ENCODE measurements around the gene SPSB3.

SPSB3 gene

DNA sequence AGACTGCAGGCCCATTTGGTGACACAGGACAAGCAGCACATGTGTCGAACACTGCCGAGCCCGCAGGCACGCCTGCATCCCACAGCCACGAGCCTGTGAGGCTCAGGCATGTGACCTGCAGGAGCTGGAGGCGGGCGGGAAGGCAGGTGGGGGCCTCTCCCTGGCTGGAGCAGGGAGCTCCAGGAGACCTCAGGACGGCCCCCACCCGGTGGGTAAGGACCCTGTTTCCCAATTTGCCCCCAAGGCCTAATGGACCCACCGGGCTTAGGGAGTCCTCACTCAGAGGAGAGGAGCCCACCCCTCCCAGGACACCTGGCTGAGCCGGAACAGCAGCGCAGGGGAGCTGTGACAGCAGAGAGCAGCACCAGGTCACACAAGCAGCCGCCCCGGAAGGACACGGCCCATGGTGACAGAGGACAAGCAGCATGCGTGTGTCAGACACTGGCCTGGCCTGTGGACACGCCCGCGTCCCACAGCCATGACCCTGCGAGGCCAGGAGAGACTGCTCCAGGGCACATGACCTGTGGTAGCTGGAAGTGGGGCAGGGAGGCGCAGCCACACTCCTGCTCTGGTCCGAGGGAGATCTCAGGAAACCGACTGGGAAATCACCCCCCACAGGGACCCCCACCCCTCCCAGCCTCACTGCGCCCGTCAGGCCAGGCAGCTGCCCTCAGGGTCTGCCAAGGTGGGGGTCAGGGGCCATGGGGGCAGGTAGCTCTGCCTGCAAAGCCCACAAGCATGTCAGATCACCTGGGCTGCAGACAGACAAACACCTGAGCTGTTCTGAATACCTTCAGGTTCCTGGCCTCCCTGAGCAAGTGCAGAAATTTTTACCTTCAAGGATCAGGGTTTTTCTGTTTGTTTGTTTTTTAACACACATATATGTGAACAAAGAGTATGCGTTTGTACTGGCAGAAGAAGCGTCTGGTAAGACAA, 2.4 kb downstream of the SPSB3 start (continued):
- TF ChIP-seq, protein P1, sequence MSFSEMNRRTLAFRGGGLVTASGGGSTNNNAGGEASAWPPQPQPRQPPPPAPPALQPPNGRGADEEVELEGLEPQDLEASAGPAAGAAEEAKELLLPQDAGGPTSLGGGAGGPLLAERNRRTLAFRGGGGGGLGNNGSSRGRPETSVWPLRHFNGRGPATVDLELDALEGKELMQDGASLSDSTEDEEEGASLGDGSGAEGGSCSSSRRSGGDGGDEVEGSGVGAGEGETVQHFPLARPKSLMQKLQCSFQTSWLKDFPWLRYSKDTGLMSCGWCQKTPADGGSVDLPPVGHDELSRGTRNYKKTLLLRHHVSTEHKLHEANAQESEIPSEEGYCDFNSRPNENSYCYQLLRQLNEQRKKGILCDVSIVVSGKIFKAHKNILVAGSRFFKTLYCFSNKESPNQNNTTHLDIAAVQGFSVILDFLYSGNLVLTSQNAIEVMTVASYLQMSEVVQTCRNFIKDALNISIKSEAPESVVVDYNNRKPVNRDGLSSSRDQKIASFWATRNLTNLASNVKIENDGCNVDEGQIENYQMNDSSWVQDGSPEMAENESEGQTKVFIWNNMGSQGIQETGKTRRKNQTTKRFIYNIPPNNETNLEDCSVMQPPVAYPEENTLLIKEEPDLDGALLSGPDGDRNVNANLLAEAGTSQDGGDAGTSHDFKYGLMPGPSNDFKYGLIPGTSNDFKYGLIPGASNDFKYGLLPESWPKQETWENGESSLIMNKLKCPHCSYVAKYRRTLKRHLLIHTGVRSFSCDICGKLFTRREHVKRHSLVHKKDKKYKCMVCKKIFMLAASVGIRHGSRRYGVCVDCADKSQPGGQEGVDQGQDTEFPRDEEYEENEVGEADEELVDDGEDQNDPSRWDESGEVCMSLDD (tag by site-specific recombination; IDR thresholded peaks at IDR 0.05), result no peak
- TF ChIP-seq, protein P2, sequence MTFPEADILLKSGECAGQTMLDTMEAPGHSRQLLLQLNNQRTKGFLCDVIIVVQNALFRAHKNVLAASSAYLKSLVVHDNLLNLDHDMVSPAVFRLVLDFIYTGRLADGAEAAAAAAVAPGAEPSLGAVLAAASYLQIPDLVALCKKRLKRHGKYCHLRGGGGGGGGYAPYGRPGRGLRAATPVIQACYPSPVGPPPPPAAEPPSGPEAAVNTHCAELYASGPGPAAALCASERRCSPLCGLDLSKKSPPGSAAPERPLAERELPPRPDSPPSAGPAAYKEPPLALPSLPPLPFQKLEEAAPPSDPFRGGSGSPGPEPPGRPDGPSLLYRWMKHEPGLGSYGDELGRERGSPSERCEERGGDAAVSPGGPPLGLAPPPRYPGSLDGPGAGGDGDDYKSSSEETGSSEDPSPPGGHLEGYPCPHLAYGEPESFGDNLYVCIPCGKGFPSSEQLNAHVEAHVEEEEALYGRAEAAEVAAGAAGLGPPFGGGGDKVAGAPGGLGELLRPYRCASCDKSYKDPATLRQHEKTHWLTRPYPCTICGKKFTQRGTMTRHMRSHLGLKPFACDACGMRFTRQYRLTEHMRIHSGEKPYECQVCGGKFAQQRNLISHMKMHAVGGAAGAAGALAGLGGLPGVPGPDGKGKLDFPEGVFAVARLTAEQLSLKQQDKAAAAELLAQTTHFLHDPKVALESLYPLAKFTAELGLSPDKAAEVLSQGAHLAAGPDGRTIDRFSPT (tag by site-specific recombination; IDR thresholded peaks at IDR 0.05), result no peak
- TF ChIP-seq, protein P3, sequence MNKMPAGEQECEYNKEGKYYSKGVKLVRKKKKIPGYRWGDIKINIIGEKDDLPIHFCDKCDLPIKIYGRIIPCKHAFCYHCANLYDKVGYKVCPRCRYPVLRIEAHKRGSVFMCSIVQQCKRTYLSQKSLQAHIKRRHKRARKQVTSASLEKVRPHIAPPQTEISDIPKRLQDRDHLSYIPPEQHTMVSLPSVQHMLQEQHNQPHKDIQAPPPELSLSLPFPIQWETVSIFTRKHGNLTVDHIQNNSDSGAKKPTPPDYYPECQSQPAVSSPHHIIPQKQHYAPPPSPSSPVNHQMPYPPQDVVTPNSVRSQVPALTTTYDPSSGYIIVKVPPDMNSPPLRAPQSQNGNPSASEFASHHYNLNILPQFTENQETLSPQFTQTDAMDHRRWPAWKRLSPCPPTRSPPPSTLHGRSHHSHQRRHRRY (tag by site-specific recombination; IDR thresholded peaks at IDR 0.05), result no peak
- TF ChIP-seq, protein P4, sequence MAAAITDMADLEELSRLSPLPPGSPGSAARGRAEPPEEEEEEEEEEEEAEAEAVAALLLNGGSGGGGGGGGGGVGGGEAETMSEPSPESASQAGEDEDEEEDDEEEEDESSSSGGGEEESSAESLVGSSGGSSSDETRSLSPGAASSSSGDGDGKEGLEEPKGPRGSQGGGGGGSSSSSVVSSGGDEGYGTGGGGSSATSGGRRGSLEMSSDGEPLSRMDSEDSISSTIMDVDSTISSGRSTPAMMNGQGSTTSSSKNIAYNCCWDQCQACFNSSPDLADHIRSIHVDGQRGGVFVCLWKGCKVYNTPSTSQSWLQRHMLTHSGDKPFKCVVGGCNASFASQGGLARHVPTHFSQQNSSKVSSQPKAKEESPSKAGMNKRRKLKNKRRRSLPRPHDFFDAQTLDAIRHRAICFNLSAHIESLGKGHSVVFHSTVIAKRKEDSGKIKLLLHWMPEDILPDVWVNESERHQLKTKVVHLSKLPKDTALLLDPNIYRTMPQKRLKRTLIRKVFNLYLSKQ (tag by site-specific recombination; IDR thresholded peaks at IDR 0.05; ENCODE audit: borderline replicate concordance), result no peak
- TF ChIP-seq KLF16 (tag by site-specific recombination; IDR thresholded peaks at IDR 0.05) (no peak), ZBTB8A (tag by site-specific recombination; IDR thresholded peaks at IDR 0.05) (no peak), RBAK (tag by site-specific recombination; IDR thresholded peaks at IDR 0.05) (no peak), ZBTB17 (tag by site-specific recombination; IDR thresholded peaks at IDR 0.05) (peak; percentile 21; the same call in 1 of the 2 replicates), ZEB2 (tag by site-specific recombination; IDR thresholded peaks at IDR 0.05) (no peak), ZNF23 (tag by site-specific recombination; IDR thresholded peaks at IDR 0.05; ENCODE audit: borderline replicate concordance) (no peak), KLF8 (tag by site-specific recombination; IDR thresholded peaks at IDR 0.05) (peak; percentile 14; the same call in 1 of the 2 replicates), ZNF112 (tag by site-specific recombination; IDR thresholded peaks at IDR 0.05) (no peak), ZNF558 (tag by site-specific recombination; IDR thresholded peaks at IDR 0.05) (no peak), ZNF610 (tag by site-specific recombination; IDR thresholded peaks at IDR 0.05; ENCODE audit: borderline replicate concordance) (no peak), ZNF549 (tag by site-specific recombination; IDR thresholded peaks at IDR 0.05) (no peak), IKZF3 (tag by site-specific recombination; IDR thresholded peaks at IDR 0.05) (no peak)
- TF ChIP-seq, protein P5, sequence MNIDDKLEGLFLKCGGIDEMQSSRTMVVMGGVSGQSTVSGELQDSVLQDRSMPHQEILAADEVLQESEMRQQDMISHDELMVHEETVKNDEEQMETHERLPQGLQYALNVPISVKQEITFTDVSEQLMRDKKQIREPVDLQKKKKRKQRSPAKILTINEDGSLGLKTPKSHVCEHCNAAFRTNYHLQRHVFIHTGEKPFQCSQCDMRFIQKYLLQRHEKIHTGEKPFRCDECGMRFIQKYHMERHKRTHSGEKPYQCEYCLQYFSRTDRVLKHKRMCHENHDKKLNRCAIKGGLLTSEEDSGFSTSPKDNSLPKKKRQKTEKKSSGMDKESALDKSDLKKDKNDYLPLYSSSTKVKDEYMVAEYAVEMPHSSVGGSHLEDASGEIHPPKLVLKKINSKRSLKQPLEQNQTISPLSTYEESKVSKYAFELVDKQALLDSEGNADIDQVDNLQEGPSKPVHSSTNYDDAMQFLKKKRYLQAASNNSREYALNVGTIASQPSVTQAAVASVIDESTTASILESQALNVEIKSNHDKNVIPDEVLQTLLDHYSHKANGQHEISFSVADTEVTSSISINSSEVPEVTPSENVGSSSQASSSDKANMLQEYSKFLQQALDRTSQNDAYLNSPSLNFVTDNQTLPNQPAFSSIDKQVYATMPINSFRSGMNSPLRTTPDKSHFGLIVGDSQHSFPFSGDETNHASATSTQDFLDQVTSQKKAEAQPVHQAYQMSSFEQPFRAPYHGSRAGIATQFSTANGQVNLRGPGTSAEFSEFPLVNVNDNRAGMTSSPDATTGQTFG (tag by site-specific recombination; IDR thresholded peaks at IDR 0.05; ENCODE audit: borderline replicate concordance), result no peak
- TF ChIP-seq, protein P6, sequence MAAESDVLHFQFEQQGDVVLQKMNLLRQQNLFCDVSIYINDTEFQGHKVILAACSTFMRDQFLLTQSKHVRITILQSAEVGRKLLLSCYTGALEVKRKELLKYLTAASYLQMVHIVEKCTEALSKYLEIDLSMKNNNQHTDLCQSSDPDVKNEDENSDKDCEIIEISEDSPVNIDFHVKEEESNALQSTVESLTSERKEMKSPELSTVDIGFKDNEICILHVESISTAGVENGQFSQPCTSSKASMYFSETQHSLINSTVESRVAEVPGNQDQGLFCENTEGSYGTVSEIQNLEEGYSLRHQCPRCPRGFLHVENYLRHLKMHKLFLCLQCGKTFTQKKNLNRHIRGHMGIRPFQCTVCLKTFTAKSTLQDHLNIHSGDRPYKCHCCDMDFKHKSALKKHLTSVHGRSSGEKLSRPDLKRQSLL (tag by site-specific recombination; IDR thresholded peaks at IDR 0.05), result no peak
